Liver (tissue), 3 donors: ENCODE results near the gene KCNJ11.

ENCODE experiments used
- RAD21 ChIP-seq, 2 donors: IDR thresholded peaks; 2 replicates each; pipeline ENCODE4 v1.6.1; 2016; ENCODE audit warnings: antibody characterized with exemption in 2 of 2, mild to moderate bottlenecking in 2 of 2
- TAF1 ChIP-seq: conservative IDR thresholded peaks from 2 replicates; pipeline ENCODE4 v1.6.1; 2016; ENCODE audit warnings: antibody characterized with exemption, mild to moderate bottlenecking
- YY1 ChIP-seq: IDR thresholded peaks from 2 replicates; pipeline ENCODE4 v1.6.1; 2016; ENCODE audit warnings: antibody characterized with exemption, mild to moderate bottlenecking
- TF ChIP-seq, protein P1 (sequence below): fragments of 150-350 bp; IDR thresholded peaks from 2 replicates; pipeline ENCODE4 v1.5.1; 2017; ENCODE audit warnings: improper control_type of control experiment, low read depth, low read length; ENCODE audit not compliant: missing input control
- TF ChIP-seq, protein P2 (sequence below): IDR thresholded peaks from 2 replicates; pipeline ENCODE4 v1.6.1; 2016; ENCODE audit warnings: antibody characterized with exemption
- donor health status: healthy.
- donor health status: healthy.

DNA sequence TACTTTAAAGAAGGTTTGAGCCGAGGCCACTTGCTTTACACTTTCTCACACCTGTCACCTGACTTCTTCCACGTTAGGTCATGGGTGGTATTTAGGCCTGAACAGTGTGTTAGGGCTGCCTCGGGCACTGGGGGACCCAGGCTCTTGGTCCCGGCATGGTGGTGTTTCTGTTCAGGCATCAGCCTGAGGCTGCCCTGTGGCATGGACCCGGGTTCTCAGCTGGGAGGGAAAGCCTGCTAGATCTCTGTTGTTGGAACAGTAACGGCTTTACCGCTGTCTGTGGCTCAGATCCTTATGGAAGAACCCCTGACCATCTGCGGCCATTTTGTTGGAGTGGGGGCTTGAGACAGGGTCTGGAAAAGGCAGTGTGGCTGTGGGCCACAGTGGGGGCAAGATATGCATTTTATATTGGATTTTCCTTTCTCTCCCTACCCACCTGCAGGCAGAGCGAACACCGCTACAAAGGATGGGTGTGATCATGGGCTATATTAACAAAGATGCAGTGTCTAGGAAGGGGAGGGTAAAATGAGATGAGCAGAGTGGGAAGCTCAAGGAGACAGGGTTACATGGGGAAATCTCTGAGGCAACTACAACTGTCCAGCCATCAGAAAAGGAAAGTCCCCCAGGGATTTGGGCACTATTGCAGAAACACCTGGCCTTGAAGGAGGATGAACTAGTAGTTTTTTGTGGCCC lies 1.6 kb upstream of the KCNJ11 start:
- TF ChIP-seq, protein P1, sequence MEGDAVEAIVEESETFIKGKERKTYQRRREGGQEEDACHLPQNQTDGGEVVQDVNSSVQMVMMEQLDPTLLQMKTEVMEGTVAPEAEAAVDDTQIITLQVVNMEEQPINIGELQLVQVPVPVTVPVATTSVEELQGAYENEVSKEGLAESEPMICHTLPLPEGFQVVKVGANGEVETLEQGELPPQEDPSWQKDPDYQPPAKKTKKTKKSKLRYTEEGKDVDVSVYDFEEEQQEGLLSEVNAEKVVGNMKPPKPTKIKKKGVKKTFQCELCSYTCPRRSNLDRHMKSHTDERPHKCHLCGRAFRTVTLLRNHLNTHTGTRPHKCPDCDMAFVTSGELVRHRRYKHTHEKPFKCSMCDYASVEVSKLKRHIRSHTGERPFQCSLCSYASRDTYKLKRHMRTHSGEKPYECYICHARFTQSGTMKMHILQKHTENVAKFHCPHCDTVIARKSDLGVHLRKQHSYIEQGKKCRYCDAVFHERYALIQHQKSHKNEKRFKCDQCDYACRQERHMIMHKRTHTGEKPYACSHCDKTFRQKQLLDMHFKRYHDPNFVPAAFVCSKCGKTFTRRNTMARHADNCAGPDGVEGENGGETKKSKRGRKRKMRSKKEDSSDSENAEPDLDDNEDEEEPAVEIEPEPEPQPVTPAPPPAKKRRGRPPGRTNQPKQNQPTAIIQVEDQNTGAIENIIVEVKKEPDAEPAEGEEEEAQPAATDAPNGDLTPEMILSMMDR = no peak
- no peak for TF ChIP-seq RAD21 (IDR thresholded peaks at IDR 0.05)
- no peak for TF ChIP-seq YY1
- TF ChIP-seq, protein P2, sequence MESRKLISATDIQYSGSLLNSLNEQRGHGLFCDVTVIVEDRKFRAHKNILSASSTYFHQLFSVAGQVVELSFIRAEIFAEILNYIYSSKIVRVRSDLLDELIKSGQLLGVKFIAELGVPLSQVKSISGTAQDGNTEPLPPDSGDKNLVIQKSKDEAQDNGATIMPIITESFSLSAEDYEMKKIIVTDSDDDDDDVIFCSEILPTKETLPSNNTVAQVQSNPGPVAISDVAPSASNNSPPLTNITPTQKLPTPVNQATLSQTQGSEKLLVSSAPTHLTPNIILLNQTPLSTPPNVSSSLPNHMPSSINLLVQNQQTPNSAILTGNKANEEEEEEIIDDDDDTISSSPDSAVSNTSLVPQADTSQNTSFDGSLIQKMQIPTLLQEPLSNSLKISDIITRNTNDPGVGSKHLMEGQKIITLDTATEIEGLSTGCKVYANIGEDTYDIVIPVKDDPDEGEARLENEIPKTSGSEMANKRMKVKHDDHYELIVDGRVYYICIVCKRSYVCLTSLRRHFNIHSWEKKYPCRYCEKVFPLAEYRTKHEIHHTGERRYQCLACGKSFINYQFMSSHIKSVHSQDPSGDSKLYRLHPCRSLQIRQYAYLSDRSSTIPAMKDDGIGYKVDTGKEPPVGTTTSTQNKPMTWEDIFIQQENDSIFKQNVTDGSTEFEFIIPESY = no peak
- no peak for TF ChIP-seq TAF1
